SK-N-SH (cell line): ENCODE measurements around the gene SIL1.

Source experiments
- CTCF ChIP-seq: fragments of 200-600 bp; sonication (generic); IDR thresholded peaks from 2 replicates; pipeline ENCODE4 v1.6.1; 2017; ENCODE audit warnings: antibody characterized with exemption, mild to moderate bottlenecking, moderate library complexity
- ELF1 ChIP-seq: IDR thresholded peaks from 2 replicates; pipeline ENCODE4 v1.4.0; 2012
- EP300 ChIP-seq, 2 experiments: IDR thresholded peaks; 2 replicates each; pipeline versions ENCODE4 v1.4.0 to v1.6.1; 2012; ENCODE audit warnings: borderline replicate concordance in 1 of 2, low read depth in 1 of 2, low read length in 1 of 2
- JUND ChIP-seq: IDR thresholded peaks from 2 replicates; pipeline ENCODE4 v1.4.0; 2012
- MAX ChIP-seq: IDR thresholded peaks from 2 replicates; pipeline ENCODE4 v1.4.0; 2012; ENCODE audit warnings: low read depth
- MXI1 ChIP-seq: IDR thresholded peaks from 2 replicates; pipeline ENCODE4 v1.6.1; 2012; ENCODE audit warnings: mild to moderate bottlenecking, low read depth, low read length, improper control_type of control experiment
- RAD21 ChIP-seq: IDR thresholded peaks from 2 replicates; pipeline ENCODE4 v1.6.1; 2012; ENCODE audit warnings: mild to moderate bottlenecking, low read length
- RFX5 ChIP-seq: IDR thresholded peaks from 2 replicates; pipeline ENCODE4 v1.6.1; 2012; ENCODE audit warnings: mild to moderate bottlenecking, improper control_type of control experiment, low read length
- SMC3 ChIP-seq: IDR thresholded peaks from 2 replicates; pipeline ENCODE4 v1.6.1; 2012; ENCODE audit warnings: low read depth, low read length, improper control_type of control experiment
- TEAD4 ChIP-seq: IDR thresholded peaks from 2 replicates; pipeline ENCODE4 v1.4.0; 2012; ENCODE audit warnings: mild to moderate bottlenecking, borderline replicate concordance; ENCODE audit not compliant: insufficient read depth
- USF1 ChIP-seq: IDR thresholded peaks from 2 replicates; pipeline ENCODE4 v1.4.0; 2012; ENCODE audit warnings: low read depth, borderline replicate concordance
- ZBTB33 ChIP-seq: IDR thresholded peaks from 2 replicates; pipeline ENCODE4 v1.4.0; 2012; ENCODE audit warnings: low read depth, borderline replicate concordance

DNA sequence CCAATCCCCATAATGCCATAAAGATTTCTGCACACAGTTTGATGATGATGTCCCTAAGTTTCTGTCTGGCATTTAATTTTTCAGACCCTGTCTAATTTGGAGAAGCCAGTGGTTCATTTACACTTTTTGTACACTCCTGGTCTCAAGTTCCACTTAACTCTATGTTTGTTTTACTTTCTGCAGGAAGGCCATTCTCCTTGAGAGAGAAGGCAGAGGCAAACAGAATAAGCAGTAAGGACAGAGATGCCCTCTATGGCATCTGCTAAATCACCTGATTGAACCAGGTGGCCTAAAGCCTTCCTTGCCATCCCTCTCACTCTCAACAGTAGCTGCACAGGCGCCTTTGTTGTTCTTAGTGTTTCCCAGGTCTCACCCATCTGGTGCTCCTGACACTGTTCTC is 236.9 kb downstream of the SIL1 start:
- TF ChIP-seq TEAD4 (no peak), EP300 (IDR thresholded peaks at IDR 0.05; ENCODE audit: borderline replicate concordance in 1 of 2, low read depth in 1 of 2, low read length in 1 of 2) (no peak), USF1 (no peak), CTCF (no peak), ELF1 (no peak), ZBTB33 (no peak), SMC3 (no peak), RFX5 (no peak), JUND (no peak), MAX (no peak), MXI1 (no peak), RAD21 (no peak)
